HG03025 (cell line): ENCODE data around the gene USH1G.
"Not testable (repeated sequence)": the region's sequence is repeated elsewhere in the genome, so short reads cannot be mapped to it uniquely, and the experiment has no call there.

Experiments
- ATAC-seq: cut with Tn5 transposase; IDR thresholded peaks from one replicate; pipeline ENCODE4 v1.9.1; 2021; ENCODE audit warnings: mild to moderate bottlenecking, moderate library complexity; ENCODE audit not compliant: unreplicated experiment, low FRiP score

Gene USH1G

GRCh38 chr17:74907012-74907411, 16.0 kb downstream of the USH1G start:
- ATAC-seq = no peak

- not testable (repeated sequence) for ATAC-seq
Measured at GRCh38 chr17:74906214-74906793, 16.8 kb downstream of the USH1G start.

GRCh38 chr17:74904687-74905409, 18.2 kb downstream of the USH1G start:
- no peak for ATAC-seq

GRCh38 chr17:74903671-74904070, 19.4 kb downstream of the USH1G start:
- ATAC-seq = no peak

- no peak for ATAC-seq
Measured at GRCh38 chr17:74903034-74903433, 20.0 kb downstream of the USH1G start.

GRCh38 chr17:74901353-74902135, 21.5 kb downstream of the USH1G start:
- ATAC-seq = no peak

GRCh38 chr17:74900208-74900607, 22.8 kb downstream of the USH1G start:
- no peak for ATAC-seq

- ATAC-seq = no peak
Measured at GRCh38 chr17:74898376-74898946, 24.6 kb downstream of the USH1G start.

- no peak for ATAC-seq
Measured at GRCh38 chr17:74893936-74894671, 29.0 kb downstream of the USH1G start.

GRCh38 chr17:74892974-74893911, 29.8 kb downstream of the USH1G start, which contains the start of gene FADS6:
Gene FADS6, minus strand, starts transcription at chr17:74893633. Its CDS starts 38 bp downstream, at chr17:74893595.
- no peak for ATAC-seq

- ATAC-seq = no peak
Measured at GRCh38 chr17:74892013-74892841, 30.8 kb downstream of the USH1G start.

- no peak for ATAC-seq
Measured at GRCh38 chr17:74890554-74890953, 32.5 kb downstream of the USH1G start.

GRCh38 chr17:74888469-74888868, 34.6 kb downstream of the USH1G start:
- no peak for ATAC-seq

- no peak for ATAC-seq
Measured at GRCh38 chr17:74883241-74883745, 39.8 kb downstream of the USH1G start.

- no peak for ATAC-seq
Measured at GRCh38 chr17:74882517-74883240, 40.4 kb downstream of the USH1G start.

- ATAC-seq = no peak
Measured at GRCh38 chr17:74881073-74881472, 42.0 kb downstream of the USH1G start.

GRCh38 chr17:74879308-74879707, 43.7 kb downstream of the USH1G start:
- ATAC-seq = no peak

- no peak for ATAC-seq
Measured at GRCh38 chr17:74878658-74879057, 44.4 kb downstream of the USH1G start.
